Measurements from ENCODE around the gene ZNF665. TPM values are rescaled to one million over a fixed set of nuclear protein-coding genes. Genes with fewer than 3 reads are reported as not detected.
"Not testable (repeated sequence)": the region's sequence is repeated elsewhere in the genome, so short reads cannot be mapped to it uniquely, and the experiment has no call there.

The ZNF665 gene
- total RNA-seq, 2 donors from 2014 or later: 1.6 to 2.2 TPM

GRCh38 chr19:53131085-53131590 lies 62.0 kb downstream of the ZNF665 start:
- Histone ChIP-seq H3K4me3 (no peak overlapping the region), H3K9ac (ENCODE audit: low read depth in 2 of 2, low read length in 2 of 2) (no peak overlapping the region), H3K27me3 (no peaks in the 10 kb centered on the region), H3K9me3 (no peaks in the 10 kb centered on the region), H3K36me3 (no peaks in the 10 kb centered on the region), H3K4me1 (no peaks in the 10 kb centered on the region), H3K27ac (no peak overlapping the region)
- intact Hi-C loops (cut with DNase I): no loop called here
- no peak for TF ChIP-seq CTCF (IDR thresholded peaks at IDR 0.05)
- no peak for DNase-seq

- DNase-seq: no peak
- no peak overlapping the region for H3K9ac ChIP-seq (ENCODE audit: low read depth in 2 of 2, low read length in 2 of 2)
- no peaks in the 10 kb centered on the region for H3K27me3 ChIP-seq
- TF ChIP-seq CTCF (IDR thresholded peaks at IDR 0.05): no peak
- no peaks in the 10 kb centered on the region for H3K4me1 ChIP-seq
- intact Hi-C loops (cut with DNase I): no loop called here
- no peak overlapping the region for H3K27ac ChIP-seq
- no peak overlapping the region for H3K4me3 ChIP-seq
- H3K36me3 ChIP-seq: no peaks in the 10 kb centered on the region
- no peaks in the 10 kb centered on the region for H3K9me3 ChIP-seq
Observed at GRCh38 chr19:53130506-53130905, 62.7 kb downstream of the ZNF665 start.

- H3K36me3 ChIP-seq; H3K9me3 ChIP-seq; DNase-seq; H3K9ac ChIP-seq (ENCODE audit: low read depth in 2 of 2, low read length in 2 of 2); H3K27me3 ChIP-seq; H3K27ac ChIP-seq; intact Hi-C loops (cut with DNase I); H3K4me3 ChIP-seq; H3K4me1 ChIP-seq: not testable (repeated sequence)
Observed at GRCh38 chr19:53126733-53127526, 66.2 kb downstream of the ZNF665 start.

- H3K4me1 ChIP-seq: no peaks in the 10 kb centered on the region
- intact Hi-C loops (cut with DNase I): no loop called here
- no peak overlapping the region for H3K9ac ChIP-seq (ENCODE audit: low read depth in 2 of 2, low read length in 2 of 2)
- no peak for TF ChIP-seq CTCF (IDR thresholded peaks at IDR 0.05)
- H3K36me3 ChIP-seq: no peaks in the 10 kb centered on the region
- no peak overlapping the region for H3K27ac ChIP-seq
- no peaks in the 10 kb centered on the region for H3K27me3 ChIP-seq
- no peak for DNase-seq
- no peak overlapping the region for H3K4me3 ChIP-seq
- H3K9me3 ChIP-seq: no peaks in the 10 kb centered on the region
Observed at GRCh38 chr19:53123400-53123799, 69.8 kb downstream of the ZNF665 start.

Other genes with a start within 250 kb of the ZNF665 start
- gene ZNF816, start 230.5 kb downstream of the ZNF665 start, total RNA-seq: 10 to 100 TPM; 10.8 to 21.4 TPM
- gene ERVV-1, start 179.4 kb downstream of the ZNF665 start, total RNA-seq: not detected
- not detected for gene ERVV-2, start 148.6 kb downstream of the ZNF665 start, total RNA-seq
- gene ZNF160, start 89.9 kb downstream of the ZNF665 start, total RNA-seq: 10 to 100 TPM; 15.5 to 20.9 TPM
- 1 to 10 TPM; 2.0 to 4.9 TPM for gene ZNF415, start 60.4 kb downstream of the ZNF665 start, total RNA-seq
- 1 to 10 TPM; 6.2 to 7.6 TPM for gene ZNF347, start 34.3 kb downstream of the ZNF665 start, total RNA-seq
- gene ZNF677, start 61.5 kb upstream of the ZNF665 start, total RNA-seq: 1 to 10 TPM; 5.8 to 7.1 TPM
- gene VN1R2, start 64.9 kb upstream of the ZNF665 start, total RNA-seq: not detected
- not detected for gene VN1R4, start 74.4 kb upstream of the ZNF665 start, total RNA-seq
- 1 to 10 TPM; 7.7 to 7.9 TPM for gene ZNF845, start 140.4 kb upstream of the ZNF665 start, total RNA-seq
- 10 to 100 TPM in 1 of 2 donors, 1 to 10 TPM in 1; 9.4 to 13.9 TPM for gene ZNF525, start 172.3 kb upstream of the ZNF665 start, total RNA-seq
- gene ZNF765, start 201.8 kb upstream of the ZNF665 start, total RNA-seq: 10 to 100 TPM in 1 of 2 donors, 1 to 10 TPM in 1; 8.2 to 10.7 TPM
- gene ZNF761, start 238.6 kb upstream of the ZNF665 start, total RNA-seq: 10 to 100 TPM in 1 of 2 donors, 1 to 10 TPM in 1; 5.6 to 10.1 TPM

Data from colonic mucosa (tissue), 4 donors.